Measurements from ENCODE around the gene TMEFF2.
A peak's percentile ranks its signal among the peaks of the same experiment; 100 is the strongest.

The TMEFF2 gene

DNA sequence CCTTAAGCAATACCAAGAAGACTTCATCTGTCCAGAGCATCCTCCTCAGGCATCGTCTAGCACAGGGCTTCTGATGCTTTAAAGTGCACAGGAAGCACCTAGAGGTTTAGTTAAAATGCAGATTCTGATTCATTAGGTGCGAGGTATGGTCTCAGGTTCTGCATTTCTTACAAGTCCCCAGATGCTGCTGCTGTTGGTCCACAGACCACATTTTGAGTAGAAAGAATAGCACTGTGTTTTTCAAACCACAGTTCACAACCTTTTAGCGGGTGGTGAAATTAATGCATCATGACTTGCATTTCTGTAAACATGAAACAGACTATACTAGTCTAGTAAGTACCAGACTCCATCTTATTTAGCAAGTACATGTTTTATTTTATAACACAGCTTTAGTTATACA, 134.6 kb downstream of the TMEFF2 start:
- no peak for DNase-seq

DNA sequence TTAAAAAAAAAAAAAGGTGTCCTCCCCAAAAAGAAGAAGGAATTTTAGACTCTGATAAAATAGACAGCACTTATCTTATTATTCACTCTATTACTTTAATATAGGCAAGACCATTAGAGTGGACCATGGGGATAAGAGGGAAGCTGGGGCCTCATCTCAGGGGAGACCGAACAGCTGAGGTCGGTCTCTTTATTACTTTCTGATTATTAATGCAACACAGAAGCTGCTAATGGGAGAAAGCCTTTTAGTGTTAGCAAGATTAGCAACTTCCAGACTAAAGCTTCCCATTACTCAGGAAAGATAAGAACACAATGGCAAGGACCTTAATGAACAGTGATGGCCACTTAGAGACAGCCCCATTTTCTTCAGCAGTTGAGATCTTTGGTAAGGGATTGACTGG, 135.5 kb downstream of the TMEFF2 start:
- DNase-seq = no peak

DNA sequence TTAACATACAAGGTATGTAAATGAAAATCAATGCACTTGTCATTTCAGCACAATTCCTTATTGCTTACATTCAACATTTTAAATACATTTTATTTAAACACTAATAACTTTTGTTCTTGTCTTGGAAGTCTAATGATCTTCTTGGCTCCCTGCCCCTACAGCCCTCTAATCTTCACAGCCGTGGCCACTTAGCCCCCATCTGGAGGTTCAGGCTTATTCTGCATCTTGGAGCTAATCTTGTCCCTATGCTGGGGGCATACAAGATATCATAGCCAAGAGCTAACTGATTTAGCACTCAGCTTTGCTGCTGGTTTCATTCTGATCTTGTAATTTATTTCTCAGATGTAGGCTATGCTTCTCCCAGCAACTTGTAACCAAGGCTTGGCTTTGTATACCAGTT, 140.8 kb downstream of the TMEFF2 start:
- peak in 1 of 2 experiments; percentile 30 for DNase-seq

DNA sequence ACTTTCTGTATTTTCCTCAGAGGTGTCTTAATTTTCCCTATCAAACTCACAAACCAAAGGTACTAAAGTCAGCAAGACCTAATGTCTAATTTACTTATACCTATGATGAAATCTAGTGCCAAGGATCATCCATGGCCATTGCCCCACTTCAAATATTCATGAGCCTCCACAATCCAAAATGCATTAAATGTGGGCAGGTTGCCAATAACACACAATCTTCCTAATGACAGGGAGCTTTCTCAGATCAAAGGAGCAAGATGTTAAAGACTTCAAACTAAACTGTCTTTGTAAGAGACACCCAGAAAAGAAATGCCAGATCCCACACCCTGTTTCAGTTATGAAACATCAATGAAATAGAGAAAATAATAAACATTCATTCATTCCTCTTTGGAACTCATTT, 143.2 kb downstream of the TMEFF2 start:
- peak; percentile 4 to 60 for DNase-seq

DNA sequence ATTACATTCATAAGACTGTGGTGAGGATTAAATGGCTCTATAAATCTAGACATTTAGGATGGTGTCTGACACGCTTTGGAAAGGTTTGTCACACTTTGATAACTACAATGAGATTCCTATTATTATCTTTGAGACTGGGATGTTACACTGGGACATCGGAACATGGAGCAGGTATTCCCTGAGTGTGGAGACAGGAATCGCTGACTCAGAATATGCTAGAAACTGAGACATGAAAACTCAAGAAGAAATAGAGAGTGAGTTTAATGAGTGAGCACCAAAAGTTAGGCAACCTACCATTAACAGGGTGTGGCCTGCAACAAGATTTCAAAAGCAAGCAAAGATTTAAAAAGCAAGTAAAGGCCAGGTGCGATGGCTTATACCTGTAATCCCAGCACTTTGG, 145.4 kb downstream of the TMEFF2 start:
- no peak for DNase-seq

- DNase-seq = no peak
Observed at GRCh38 chr2:192047315-192048107, 147.2 kb downstream of the TMEFF2 start.

DNA sequence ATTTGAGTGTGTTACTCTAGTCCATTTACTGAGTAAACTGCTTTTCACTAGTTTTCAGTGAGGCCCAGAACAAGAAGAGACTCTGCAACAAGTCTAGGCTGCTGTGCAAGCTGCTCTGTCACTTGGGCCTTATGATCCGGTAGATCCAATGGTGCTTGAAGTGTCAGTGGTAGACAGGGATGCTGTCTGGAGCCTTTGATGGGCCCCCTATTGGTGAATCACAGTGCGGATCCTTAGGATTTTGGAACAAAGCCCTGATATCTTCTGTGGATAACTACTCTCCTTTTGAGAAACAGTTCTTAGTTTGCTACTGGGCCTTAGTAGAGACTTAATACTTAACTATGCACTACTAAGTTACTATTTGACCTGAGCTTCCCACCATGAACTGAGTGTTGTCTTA, 150.2 kb downstream of the TMEFF2 start:
- no peak for DNase-seq

GRCh38 chr2:192043216-192043870, 151.4 kb downstream of the TMEFF2 start:
- DNase-seq = no peak

- no peak for DNase-seq
Observed at GRCh38 chr2:192042126-192042525, 152.6 kb downstream of the TMEFF2 start.

- no peak for DNase-seq
Observed at GRCh38 chr2:192038110-192038509, 156.6 kb downstream of the TMEFF2 start.

DNA sequence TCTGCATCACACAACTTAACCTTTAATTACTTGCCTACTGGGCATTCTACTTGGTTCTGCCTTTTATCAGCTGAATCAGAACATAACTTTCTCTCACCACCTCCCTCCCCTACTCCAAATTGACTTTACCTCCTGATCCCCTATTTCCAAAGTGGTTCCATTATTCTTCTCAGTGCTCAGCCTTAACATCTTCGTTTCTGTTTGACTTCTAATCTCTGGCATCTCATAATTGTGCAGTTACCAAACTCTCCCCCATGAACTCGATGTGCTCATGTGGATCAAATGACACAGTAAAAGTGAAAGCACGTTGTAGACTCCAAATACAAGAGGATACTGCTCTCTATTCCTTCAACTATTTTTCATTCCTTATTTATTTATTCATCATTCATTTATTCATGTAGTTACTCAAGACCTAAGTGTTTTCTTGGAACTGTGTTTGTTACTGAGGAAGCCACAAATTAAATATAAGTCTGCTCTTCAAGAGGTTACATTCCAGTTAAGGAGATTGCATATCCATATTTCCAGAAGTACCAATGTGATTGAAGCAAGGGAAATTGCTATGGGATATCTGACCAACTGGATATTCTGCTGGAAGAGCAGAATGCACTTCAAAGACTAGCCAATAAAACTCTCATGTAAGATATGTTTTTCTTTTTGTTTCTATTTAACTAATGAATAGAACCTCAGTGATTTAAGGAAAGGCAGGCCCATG, 158.8 kb downstream of the TMEFF2 start:
- no peak for DNase-seq

GRCh38 chr2:192030856-192031255, 163.9 kb downstream of the TMEFF2 start:
- DNase-seq = no peak

DNA sequence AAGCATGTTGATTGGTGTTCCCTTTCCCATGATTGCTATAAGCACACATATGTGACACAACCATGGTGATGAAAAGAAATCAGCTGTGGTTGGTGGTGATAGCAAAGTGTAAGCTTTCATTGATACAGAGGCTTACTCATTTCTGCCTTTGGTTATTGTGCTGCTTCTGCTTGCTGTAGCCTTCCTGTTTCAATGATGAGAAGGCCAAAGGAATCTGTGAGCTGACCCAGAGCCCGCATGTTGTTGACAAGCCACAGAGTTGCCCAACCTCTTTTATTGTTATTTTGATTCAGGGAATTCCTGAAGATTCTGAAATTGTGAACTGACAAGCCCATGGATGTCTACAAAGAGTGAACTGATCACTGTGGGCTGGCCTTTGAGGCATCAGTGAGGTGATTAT, 164.4 kb downstream of the TMEFF2 start:
- DNase-seq = no peak

GRCh38 chr2:192029089-192029488, 165.6 kb downstream of the TMEFF2 start:
- peak in 1 of 2 experiments; percentile 14 for DNase-seq

- DNase-seq = no peak
Observed at GRCh38 chr2:192026825-192027120, 168.0 kb downstream of the TMEFF2 start.

DNA sequence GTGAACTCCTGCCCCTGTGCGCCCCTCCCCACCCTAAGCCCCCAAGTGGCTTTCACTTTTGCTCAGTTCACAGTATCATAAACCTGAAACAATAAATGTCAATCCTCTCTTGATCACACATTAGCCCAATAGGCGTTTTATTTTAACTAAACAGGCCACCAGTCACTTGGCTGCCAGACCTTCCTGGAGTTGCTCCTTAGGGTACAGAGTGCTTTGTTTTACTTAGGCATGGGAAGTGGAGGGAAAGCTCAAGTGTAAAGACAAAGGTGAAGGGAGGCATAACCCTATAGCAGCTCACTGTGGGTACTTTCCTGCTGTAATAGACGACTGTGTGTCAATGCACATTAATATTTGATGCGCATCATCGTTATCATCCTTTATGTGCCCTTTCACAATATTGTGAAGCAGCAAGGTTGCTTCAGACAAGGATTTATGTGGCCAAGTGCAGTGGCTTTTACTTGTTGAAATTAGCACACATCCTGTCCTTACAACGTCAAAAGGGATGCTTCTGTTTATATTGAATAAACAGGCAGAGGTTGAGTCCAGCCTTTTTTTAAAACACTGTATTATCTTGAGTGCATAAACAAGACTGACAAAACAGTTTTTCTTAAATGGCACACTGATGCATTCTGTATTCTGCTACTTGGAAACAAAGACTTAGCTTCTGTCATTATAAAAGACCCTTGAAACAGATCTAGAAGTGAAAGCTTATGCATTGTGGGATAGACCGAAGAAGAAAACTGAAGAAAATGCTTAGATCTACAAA, 168.5 kb downstream of the TMEFF2 start:
- DNase-seq = no peak

GRCh38 chr2:192025637-192026036, 169.1 kb downstream of the TMEFF2 start:
- DNase-seq = no peak

- DNase-seq = no peak
Observed at GRCh38 chr2:192023006-192023405, 171.7 kb downstream of the TMEFF2 start.

DNA sequence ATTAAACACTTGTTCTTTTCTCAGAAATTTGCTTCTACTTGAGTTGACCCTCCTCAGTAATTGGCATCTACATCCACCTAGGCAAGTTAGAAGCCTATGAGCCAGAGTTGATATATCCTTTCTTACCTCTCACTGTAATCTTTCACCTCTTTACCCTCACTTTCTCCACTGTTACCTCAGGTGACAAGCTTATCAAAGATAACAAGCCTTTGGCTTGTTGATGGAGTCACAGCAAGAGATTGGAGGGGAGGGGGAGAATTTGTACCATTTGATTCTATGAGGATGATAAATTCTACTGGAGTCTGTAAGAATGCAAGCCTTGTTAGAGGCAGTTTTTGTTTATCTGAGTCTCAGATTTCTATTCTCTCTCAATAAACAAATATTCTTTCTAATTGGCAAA, 176.9 kb downstream of the TMEFF2 start:
- no peak for DNase-seq

DNA sequence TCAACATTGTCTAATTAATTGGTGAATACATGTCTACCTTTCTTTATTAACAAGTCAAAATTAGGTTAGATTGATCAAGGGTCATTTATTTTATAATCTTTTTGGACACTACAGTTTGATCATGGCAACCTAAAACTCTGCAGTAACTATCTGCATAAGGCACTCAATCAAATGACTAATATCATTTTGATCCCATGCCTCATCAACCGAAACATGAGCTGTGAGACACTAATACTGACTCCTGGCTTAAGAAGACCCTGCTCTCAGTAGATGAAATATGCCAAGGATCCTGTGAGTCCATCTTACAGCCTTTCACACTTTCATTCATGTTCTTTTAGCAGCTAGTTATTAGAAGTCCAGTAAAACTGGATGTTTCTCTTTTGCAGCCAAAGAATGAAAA, 178.5 kb downstream of the TMEFF2 start:
- no peak for DNase-seq

DNA sequence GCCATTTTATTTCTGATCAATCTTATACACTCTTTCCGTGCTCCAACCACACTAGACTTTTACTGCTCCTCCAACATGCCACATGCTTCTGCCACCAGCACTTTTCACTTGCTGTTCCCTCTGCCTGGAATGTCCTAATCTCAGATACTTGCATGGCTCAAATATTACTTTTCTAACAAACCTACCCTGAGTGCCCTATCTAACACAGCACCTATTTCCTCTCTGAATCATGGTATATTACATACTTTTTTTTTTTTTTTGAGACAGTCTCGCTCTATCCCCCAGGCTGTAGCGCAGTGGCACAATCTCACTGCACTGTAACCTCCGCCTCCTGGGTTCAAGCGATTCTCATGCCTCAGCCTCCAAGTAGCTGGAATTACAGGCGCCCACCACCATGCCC, 181.5 kb downstream of the TMEFF2 start:
- DNase-seq = no peak

DNA sequence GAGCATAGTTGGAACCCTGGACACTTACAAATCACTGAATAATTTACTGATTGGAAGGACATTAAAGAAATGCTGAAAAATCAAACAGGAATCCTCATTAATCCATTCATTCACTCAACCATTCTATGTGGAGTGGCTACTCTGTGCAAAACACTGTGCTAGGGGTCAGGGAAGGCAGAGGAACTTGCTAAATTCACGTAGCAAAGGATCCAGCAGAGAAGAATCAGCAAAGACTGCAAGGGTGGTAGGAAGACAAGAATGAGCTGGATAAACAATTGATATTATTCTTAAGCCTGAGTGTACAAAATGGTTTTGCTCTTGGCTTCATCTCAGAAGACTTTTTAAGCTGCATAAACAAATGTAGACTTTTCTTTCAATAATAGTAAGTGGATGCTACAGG, 183.5 kb downstream of the TMEFF2 start:
- no peak for DNase-seq

GRCh38 chr2:192010073-192010472, 184.7 kb downstream of the TMEFF2 start:
- no peak for DNase-seq

Data from NCI-H446 (cell line).